K562 (cell line): ENCODE measurements around the gene MTHFR.

ENCODE experiments used
- CEBPB ChIP-seq: fragments of 450-650 bp; IDR thresholded peaks from 2 replicates; pipeline ENCODE4 v1.6.1; 2016; ENCODE audit warnings: missing genetic modification characterization, missing compliant biosample characterization
- CGGBP1 ChIP-seq: fragments of 250-450 bp; sonication (Bioruptor Pico); IDR thresholded peaks from 2 replicates; pipeline ENCODE4 v1.9.0; 2021; ENCODE audit warnings: mild to moderate bottlenecking
- CHD1 ChIP-seq: fragments of 200-600 bp; sonication (generic); IDR thresholded peaks from one replicate; pipeline ENCODE4 v1.6.1; 2012; ENCODE audit warnings: mild to moderate bottlenecking, moderate library complexity, low read length, inconsistent platforms
- ETV1 ChIP-seq: fragments of 450-650 bp; conservative IDR thresholded peaks from 2 replicates; pipeline ENCODE4 v1.6.1; 2016; ENCODE audit warnings: missing genetic modification characterization, control low read depth, low read depth, missing compliant biosample characterization
- FOXA1 ChIP-seq: fragments of 450-650 bp; IDR thresholded peaks from 2 replicates; pipeline ENCODE4 v1.6.1; 2016; ENCODE audit warnings: mild to moderate bottlenecking, borderline replicate concordance
- HNRNPLL ChIP-seq: fragments of 200-400 bp; formaldehyde crosslinking; IDR thresholded peaks from 2 replicates; pipeline ENCODE4 v1.6.1; 2017; ENCODE audit warnings: low read length, low read depth, mild to moderate bottlenecking; ENCODE audit not compliant: poor library complexity, severe bottlenecking
- KAT7 ChIP-seq: sonication (generic); formaldehyde crosslinking; IDR thresholded peaks from 2 replicates; pipeline ENCODE4 v1.8.0; 2022; ENCODE audit warnings: missing genetic modification reagents, mild to moderate bottlenecking, borderline replicate concordance
- PATZ1 ChIP-seq: fragments of 250-450 bp; sonication (Bioruptor Pico); IDR thresholded peaks from 2 replicates; pipeline ENCODE4 v1.5.0; 2020; ENCODE audit warnings: mild to moderate bottlenecking, borderline replicate concordance
- POLR2A ChIP-seq: fragments of 450-650 bp; conservative IDR thresholded peaks from 2 replicates; pipeline ENCODE4 v1.6.1; 2016
- SRF ChIP-seq, 2 experiments: fragments of 250-450, 450-650 bp in 1 of 2; sonication (Bioruptor Pico) in 1 of 2; sonication (generic) in 1 of 2; formaldehyde crosslinking; IDR thresholded peaks; 2 replicates each; pipeline versions ENCODE4 v1.5.0 to v1.5.1; 2020 to 2022; ENCODE audit warnings: mild to moderate bottlenecking in 1 of 2, missing genetic modification reagents in 1 of 2
- ZFP36 ChIP-seq: fragments of 150-350 bp; IDR thresholded peaks from 2 replicates; pipeline ENCODE4 v1.6.1; 2018; ENCODE audit warnings: low read length, low read depth; ENCODE audit not compliant: partially characterized antibody
- TF ChIP-seq, protein P1 (sequence below): fragments of 450-650 bp; IDR thresholded peaks from 2 replicates; pipeline ENCODE4 v1.6.1; 2016; ENCODE audit warnings: borderline replicate concordance

DNA sequence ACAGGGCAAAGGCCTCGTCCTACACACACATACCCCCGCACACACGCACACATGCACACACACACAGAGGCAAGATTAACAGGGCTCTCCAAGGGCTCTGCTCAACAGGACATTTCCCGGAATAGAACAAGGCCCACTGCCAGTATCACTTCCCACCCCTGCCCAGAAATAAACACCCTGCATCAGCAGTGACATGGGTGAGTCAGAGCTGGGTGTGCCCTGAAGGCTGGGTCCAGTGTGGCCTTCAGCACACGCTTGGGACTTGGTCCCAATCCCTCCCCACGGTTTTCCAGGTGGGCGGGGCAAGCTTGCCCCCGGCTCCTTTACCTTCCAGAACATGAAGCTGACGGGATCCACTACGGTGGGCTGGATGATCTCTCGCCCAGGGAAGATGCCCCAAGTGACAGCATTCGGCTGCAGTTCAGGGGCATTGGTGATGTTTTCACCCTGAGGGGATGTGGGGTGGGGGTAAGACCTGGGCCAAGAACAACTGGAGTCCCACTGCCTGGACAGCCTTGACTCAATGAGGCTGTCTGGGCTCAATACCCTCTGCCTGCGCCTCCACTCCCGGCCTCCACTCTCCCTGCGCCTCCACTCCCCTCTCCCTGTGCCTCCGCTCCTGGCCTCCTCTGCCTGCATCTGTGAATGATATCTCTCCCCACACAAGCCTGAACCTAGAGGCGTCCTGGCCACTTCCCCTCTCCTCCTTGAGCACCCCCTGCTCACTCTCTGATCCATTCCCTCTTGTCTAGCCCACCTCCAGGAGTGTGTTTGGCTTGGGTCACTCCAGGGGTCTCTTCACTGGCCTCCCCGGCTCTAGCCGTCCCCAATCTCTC is 14.7 kb downstream of the MTHFR start:
- TF ChIP-seq ETV1 (tag) (no peak), CHD1 (no peak), FOXA1 (no peak), PATZ1 (no peak; the same call in 1 of the 2 replicates), POLR2A (0 out of 2 replicates have a peak, but pooled peaks have one; percentile 34), CEBPB (tag) (no peak), SRF (CRISPR knock-in tag; IDR thresholded peaks at IDR 0.05) (no peak), KAT7 (CRISPR knock-in tag) (no peak), ZFP36 (no peak), CGGBP1 (CRISPR knock-in tag) (no peak), HNRNPLL (no peak)
- TF ChIP-seq, protein P1, sequence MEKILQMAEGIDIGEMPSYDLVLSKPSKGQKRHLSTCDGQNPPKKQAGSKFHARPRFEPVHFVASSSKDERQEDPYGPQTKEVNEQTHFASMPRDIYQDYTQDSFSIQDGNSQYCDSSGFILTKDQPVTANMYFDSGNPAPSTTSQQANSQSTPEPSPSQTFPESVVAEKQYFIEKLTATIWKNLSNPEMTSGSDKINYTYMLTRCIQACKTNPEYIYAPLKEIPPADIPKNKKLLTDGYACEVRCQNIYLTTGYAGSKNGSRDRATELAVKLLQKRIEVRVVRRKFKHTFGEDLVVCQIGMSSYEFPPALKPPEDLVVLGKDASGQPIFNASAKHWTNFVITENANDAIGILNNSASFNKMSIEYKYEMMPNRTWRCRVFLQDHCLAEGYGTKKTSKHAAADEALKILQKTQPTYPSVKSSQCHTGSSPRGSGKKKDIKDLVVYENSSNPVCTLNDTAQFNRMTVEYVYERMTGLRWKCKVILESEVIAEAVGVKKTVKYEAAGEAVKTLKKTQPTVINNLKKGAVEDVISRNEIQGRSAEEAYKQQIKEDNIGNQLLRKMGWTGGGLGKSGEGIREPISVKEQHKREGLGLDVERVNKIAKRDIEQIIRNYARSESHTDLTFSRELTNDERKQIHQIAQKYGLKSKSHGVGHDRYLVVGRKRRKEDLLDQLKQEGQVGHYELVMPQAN = no peak
